ENCODE results near the gene TLE1. TPM values are rescaled to one million over a fixed set of nuclear protein-coding genes. Genes with fewer than 3 reads are reported as not detected.
"Not testable (repeated sequence)": the region's sequence is repeated elsewhere in the genome, so short reads cannot be mapped to it uniquely, and the experiment has no call there.

The TLE1 gene
- polyA plus RNA-seq, 4 donors, result 66.8 to 81.7 (median 72.9) TPM

DNA sequence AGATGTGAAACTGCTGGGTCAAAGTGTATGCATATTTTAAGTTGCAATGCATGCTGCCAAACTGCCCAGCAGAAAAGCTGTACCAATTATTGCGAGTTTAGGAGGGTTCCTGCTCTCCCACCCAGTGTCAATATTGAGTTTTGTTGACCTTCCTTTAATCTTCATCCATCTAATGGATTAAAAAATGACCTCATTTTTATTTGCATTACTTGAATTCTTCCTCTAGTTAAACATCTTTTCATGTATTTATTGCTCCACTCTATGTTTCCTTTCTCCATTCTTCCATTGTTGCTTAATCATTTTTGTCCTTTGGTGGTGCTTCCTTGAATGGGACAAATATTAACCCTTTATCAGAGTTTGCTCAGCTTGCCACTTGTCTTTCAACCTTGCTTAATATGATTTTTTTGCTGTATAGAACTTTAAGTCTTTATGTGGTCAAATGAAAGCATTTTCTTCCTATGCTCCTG, 32.4 kb downstream of the TLE1 start:
- no peak for DNase-seq (ENCODE audit: low read depth in 4 of 4, low spot score in 2 of 4)

DNA sequence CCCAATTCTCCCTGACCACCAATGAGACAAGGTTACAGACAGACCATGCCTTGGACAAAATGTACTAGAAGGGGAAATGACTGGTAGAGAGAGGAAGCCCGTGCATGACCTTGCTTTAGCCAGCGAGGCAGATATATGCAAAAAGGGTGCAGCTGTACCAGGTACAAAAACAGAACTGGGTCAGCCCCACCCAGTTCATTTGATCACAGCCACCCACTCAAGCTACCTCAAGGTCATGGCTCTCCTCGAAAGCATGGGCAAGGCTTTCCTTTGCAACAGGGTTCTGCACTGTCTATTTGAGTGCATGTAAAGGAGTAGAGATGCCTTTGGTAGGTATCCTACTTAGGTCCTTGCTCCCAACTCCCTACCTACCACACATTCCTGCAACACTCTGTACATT, 33.3 kb downstream of the TLE1 start:
- DNase-seq (ENCODE audit: low read depth in 4 of 4, low spot score in 2 of 4), result no peak

- no peak for DNase-seq (ENCODE audit: low read depth in 4 of 4, low spot score in 2 of 4)
Observed at GRCh38 chr9:81653240-81653639, 36.1 kb downstream of the TLE1 start.

GRCh38 chr9:81652058-81652687, 37.2 kb downstream of the TLE1 start:
- no peak for DNase-seq (ENCODE audit: low read depth in 4 of 4, low spot score in 2 of 4)

GRCh38 chr9:81650586-81651515, 38.5 kb downstream of the TLE1 start:
- DNase-seq (ENCODE audit: low read depth in 4 of 4, low spot score in 2 of 4), result no peak

DNA sequence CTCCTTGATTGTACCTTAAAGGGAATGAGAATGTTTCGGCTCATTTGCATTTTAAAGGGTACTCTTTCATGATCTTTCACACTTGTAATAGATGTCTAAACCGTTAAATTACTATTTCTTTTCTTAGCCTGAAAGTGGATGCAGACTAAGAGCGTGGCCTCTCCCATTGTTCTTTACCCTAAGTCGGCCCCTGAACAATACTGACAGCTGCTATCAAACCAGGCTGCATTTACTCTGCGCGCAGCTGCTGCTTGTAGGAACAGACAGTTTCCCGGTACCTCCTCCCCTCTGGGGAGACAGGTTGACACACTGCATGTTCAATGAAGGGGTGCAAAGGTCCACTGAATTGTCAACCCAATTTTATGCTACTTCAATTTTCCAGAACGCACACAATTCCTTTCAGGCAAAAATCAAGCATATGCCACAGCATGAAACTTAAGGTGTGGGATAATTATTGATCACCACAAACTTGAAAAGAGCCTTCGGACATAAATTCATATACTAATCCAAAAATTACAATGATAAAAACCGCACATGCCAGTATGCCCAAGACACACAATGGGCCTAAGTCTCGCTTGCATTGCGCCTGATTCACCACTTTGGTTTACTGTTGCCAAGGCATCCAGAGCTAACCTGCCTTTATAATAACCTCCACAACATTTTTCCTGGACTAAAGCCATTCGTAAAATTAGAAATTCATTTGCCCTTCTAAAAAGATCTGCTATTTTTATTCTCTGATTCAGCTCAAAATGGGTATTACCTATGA, 39.7 kb downstream of the TLE1 start:
- DNase-seq (ENCODE audit: low read depth in 4 of 4, low spot score in 2 of 4), result no peak

GRCh38 chr9:81648891-81649290, 40.5 kb downstream of the TLE1 start:
- no peak for DNase-seq (ENCODE audit: low read depth in 4 of 4, low spot score in 2 of 4)

- no peak for DNase-seq (ENCODE audit: low read depth in 4 of 4, low spot score in 2 of 4)
Observed at GRCh38 chr9:81646337-81646736, 43.0 kb downstream of the TLE1 start.

DNA sequence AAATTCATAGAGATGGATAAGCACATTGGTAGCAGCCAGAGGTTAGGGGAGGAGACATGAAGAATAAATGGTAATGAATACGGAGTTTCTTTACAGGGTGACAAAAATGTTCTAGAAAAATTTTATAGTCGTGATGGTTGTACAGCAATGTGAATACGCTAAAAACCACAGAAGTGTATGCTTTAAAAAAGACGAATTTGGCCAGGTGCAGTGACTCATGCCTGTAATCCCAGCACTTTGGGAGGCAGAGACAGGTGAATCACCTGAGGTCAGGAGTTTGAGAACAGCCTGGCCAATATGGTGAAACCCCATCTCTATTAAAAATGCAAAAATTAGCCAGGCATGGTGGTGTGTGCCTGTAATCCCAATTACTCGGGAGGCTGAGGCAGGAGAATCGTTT, 44.8 kb downstream of the TLE1 start:
- not testable (repeated sequence) for DNase-seq (ENCODE audit: low read depth in 4 of 4, low spot score in 2 of 4)

DNA sequence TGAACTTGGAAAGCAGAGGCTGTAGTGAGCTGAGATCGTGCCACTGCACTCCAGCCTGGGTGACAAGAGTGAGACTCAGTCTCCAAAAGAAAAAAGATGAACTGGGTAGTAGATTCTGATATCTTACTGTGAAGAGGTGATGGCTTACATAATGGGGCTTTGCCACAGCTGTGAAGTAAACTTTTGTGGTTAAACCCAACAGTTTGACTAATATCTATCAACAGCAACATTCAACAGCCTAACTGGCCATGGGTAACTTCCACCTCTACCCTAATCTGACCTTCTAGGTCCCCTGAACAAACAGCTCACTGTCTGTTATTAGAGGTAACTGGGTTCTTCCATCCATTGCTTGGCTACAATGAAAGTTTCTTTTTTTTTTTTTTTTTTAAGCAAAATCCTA, 52.1 kb downstream of the TLE1 start:
- no peak for DNase-seq (ENCODE audit: low read depth in 4 of 4, low spot score in 2 of 4)

DNA sequence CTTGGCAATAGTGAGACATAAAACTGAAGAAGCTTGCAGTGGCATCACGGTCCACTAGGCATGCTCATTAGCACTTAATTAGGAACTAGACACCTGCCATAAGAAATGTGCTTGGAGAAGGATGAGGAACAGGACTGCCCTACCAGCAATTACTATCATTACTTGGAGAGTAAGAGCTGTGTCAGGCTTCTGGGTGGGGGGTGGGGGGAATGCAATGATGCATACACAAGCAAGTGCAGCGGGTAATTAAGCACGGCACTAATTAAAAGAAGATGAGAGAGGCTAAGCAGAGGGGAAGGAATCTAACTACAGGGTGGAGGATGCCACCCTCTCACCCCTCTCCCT, 53.1 kb downstream of the TLE1 start:
- no peak for DNase-seq (ENCODE audit: low read depth in 4 of 4, low spot score in 2 of 4)

DNA sequence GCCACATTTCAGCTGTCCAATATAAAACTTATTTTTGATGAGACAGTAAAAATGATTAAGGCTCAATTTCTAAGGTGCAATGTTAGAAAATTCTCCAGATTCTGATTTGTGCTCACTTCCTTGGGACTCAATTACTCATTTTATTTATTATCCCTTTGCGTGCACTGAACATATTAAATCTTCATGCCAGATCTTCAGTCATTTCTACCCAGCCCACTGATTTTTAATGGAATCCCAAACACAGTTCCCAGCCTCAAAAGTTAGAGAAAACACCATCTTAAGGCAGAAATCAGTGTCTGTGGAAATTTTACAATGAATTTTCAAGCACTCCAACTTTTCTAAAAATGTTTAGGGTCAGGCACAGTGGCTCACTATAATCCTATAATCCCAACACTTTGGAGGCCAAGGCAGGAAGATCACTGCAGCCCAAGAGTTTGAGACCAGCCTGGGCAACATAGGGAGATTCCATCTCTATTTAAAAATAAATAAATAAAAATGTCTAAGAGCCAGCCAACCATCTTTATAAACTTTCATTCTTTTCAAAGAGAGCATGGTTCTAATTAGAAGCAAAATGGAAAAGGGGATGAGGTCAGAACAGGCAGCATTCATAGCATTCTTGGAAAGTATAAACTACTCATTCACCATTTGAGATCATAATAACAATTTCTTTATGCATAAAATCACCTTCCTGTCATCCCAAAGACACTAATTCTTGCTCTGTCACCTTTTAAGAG, 53.7 kb downstream of the TLE1 start:
- DNase-seq (ENCODE audit: low read depth in 4 of 4, low spot score in 2 of 4), result no peak

DNA sequence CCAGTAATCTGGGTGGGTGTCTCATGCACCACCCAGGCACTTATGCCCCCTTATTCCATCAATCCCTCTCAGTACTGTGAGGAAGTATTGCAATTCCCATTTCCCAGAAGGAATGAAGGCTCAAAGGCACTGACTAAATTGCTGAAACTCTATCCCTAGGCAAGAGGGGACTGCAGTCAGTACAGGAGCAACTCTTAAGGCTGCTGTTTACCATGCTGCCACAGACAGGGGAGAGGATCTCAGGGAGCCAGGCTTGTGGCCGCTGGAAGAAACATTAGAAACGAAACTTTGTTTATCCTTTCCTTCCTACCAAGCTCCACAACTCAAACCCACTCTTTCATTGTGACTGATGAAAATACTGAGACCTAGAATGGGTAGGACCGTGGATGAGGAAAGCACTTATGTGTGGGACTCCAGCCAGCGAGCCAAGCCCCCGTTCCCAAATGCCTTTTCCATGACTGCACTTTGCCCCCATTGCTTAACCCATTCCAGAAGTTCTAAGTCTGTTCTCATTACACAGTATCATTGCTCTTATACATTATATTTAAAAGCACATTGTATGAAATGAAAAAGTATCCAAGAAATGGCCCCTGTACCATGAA, 54.3 kb downstream of the TLE1 start:
- no peak for DNase-seq (ENCODE audit: low read depth in 4 of 4, low spot score in 2 of 4)

GRCh38 chr9:81633952-81634854, 55.1 kb downstream of the TLE1 start:
- no peak for DNase-seq (ENCODE audit: low read depth in 4 of 4, low spot score in 2 of 4)

GRCh38 chr9:81632599-81632998, 56.7 kb downstream of the TLE1 start:
- no peak for DNase-seq (ENCODE audit: low read depth in 4 of 4, low spot score in 2 of 4)

GRCh38 chr9:81631218-81631745, 58.1 kb downstream of the TLE1 start:
- no peak for DNase-seq (ENCODE audit: low read depth in 4 of 4, low spot score in 2 of 4)

GRCh38 chr9:81629440-81629839, 59.9 kb downstream of the TLE1 start:
- DNase-seq (ENCODE audit: low read depth in 4 of 4, low spot score in 2 of 4), result no peak

GRCh38 chr9:81628897-81629296, 60.5 kb downstream of the TLE1 start:
- no peak for DNase-seq (ENCODE audit: low read depth in 4 of 4, low spot score in 2 of 4)

DNA sequence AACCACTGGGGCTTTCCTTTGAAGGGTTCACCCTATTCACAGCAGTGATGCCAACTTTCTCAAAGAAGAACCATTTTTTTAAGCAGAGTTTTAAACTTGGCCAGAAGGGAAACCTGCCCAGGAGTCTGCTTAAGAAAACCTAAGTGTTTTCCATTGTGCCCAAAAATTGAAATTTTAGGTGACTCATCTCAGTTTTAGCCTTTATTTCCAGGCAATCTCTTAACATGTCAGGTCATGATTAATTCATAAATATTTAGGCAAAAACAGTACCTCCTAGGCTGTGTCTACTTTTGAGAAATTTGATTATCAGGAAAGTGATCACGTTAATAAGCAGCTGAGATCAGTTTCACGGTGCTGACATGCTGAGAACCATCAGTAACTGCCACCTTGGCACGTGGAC, 61.9 kb downstream of the TLE1 start:
- DNase-seq (ENCODE audit: low read depth in 4 of 4, low spot score in 2 of 4), result no peak

Data from left renal cortex interstitium (tissue), 4 donors.